ENCODE results near the gene OR52E5.

The OR52E5 gene

GRCh38 chr11:5880329-5880728 lies 12.7 kb upstream of the OR52E5 start, which contains the start of gene OR52E4:
Gene OR52E4 (plus strand): TSS chr11:5880629. CDS start chr11:5884293, 3,664 bp downstream.
- TF ChIP-seq EZH2 (IDR thresholded peaks at IDR 0.05; ENCODE audit: borderline replicate concordance, low read depth, low read length, severe bottlenecking) (no peak), CTCF (IDR thresholded peaks at IDR 0.05; ENCODE audit: borderline replicate concordance, extremely low read depth, low read length, poor library complexity, severe bottlenecking) (no peak)
- no peak for DNase-seq

GRCh38 chr11:5881756-5882155 lies 11.3 kb upstream of the OR52E5 start:
- H3K9me3 ChIP-seq (ENCODE audit: insufficient read depth, low read length, severe bottlenecking): no peaks in the 10 kb centered on the region
- no peaks in the 10 kb centered on the region for H3K36me3 ChIP-seq (ENCODE audit: insufficient read depth, low read length)
- no peaks in the 10 kb centered on the region for H3K4me1 ChIP-seq (ENCODE audit: insufficient read depth, low read length)
- no peak for ATAC-seq (ENCODE audit: insufficient read depth, low read depth)
- H3K4me3 ChIP-seq (ENCODE audit: low read depth in 1 of 2, low read length in 2 of 2): no peak overlapping the region
- no peak for TF ChIP-seq CTCF (IDR thresholded peaks at IDR 0.05; ENCODE audit: borderline replicate concordance, extremely low read depth, low read length, poor library complexity, severe bottlenecking)
- TF ChIP-seq EZH2 (IDR thresholded peaks at IDR 0.05; ENCODE audit: borderline replicate concordance, low read depth, low read length, severe bottlenecking): no peak
- H3K9ac ChIP-seq (ENCODE audit: low read depth, low read length): no peak overlapping the region
- no peak overlapping the region for H2AFZ ChIP-seq (ENCODE audit: low read depth, low read length)
- H4K20me1 ChIP-seq (ENCODE audit: insufficient read depth, low read length): no peaks in the 10 kb centered on the region
- no peak overlapping the region for H3K4me2 ChIP-seq (ENCODE audit: insufficient read depth, low read length)
- H3K27me3 ChIP-seq (ENCODE audit: insufficient read depth, low read length, poor library complexity): peaks cover 6% of the 10 kb centered on the region
- no peak for DNase-seq
- H3K27ac ChIP-seq (ENCODE audit: low read length): no peak overlapping the region
- H3K79me2 ChIP-seq (ENCODE audit: insufficient read depth, low read length): no peaks in the 10 kb centered on the region

More at GRCh38 chr11:5880329-5880728, 12.7 kb upstream of the OR52E5 start, which contains the start of gene OR52E4:
- Histone ChIP-seq H3K4me3 (ENCODE audit: low read depth in 1 of 2, low read length in 2 of 2) (no peak within 1 kb of the TSS), H3K9ac (ENCODE audit: low read depth, low read length) (no peak within 1 kb of the TSS), H3K4me2 (ENCODE audit: insufficient read depth, low read length) (no peak within 1 kb of the TSS), H3K27me3 (ENCODE audit: insufficient read depth, low read length, poor library complexity) (peaks cover 3% of the 10 kb centered on the region), H3K36me3 (ENCODE audit: insufficient read depth, low read length) (no peaks in the 10 kb centered on the region), H3K79me2 (ENCODE audit: insufficient read depth, low read length) (no peaks in the 10 kb centered on the region), H3K9me3 (ENCODE audit: insufficient read depth, low read length, severe bottlenecking) (no peaks in the 10 kb centered on the region), H2AFZ (ENCODE audit: low read depth, low read length) (no peak within 1 kb of the TSS), H4K20me1 (ENCODE audit: insufficient read depth, low read length) (no peaks in the 10 kb centered on the region), H3K4me1 (ENCODE audit: insufficient read depth, low read length) (no peaks in the 10 kb centered on the region), H3K27ac (ENCODE audit: low read length) (no peak within 1 kb of the TSS)
- no peak for ATAC-seq (ENCODE audit: insufficient read depth, low read depth)

- H3K4me3 ChIP-seq (ENCODE audit: low read depth in 1 of 2, low read length in 2 of 2): no peak overlapping the region
- H3K9me3 ChIP-seq (ENCODE audit: insufficient read depth, low read length, severe bottlenecking): no peaks in the 10 kb centered on the region
- DNase-seq: no peak
Observed at GRCh38 chr11:5887172-5887571, 5.8 kb upstream of the OR52E5 start.

More at GRCh38 chr11:5887172-5887571, 5.8 kb upstream of the OR52E5 start:
- TF ChIP-seq EZH2 (IDR thresholded peaks at IDR 0.05; ENCODE audit: borderline replicate concordance, low read depth, low read length, severe bottlenecking): no peak
- no peak for TF ChIP-seq CTCF (IDR thresholded peaks at IDR 0.05; ENCODE audit: borderline replicate concordance, extremely low read depth, low read length, poor library complexity, severe bottlenecking)
- Histone ChIP-seq H3K4me2 (ENCODE audit: insufficient read depth, low read length) (no peak overlapping the region), H3K79me2 (ENCODE audit: insufficient read depth, low read length) (no peaks in the 10 kb centered on the region), H4K20me1 (ENCODE audit: insufficient read depth, low read length) (no peaks in the 10 kb centered on the region), H2AFZ (ENCODE audit: low read depth, low read length) (no peak overlapping the region), H3K27me3 (ENCODE audit: insufficient read depth, low read length, poor library complexity) (peaks cover 9% of the 10 kb centered on the region), H3K9ac (ENCODE audit: low read depth, low read length) (no peak overlapping the region), H3K36me3 (ENCODE audit: insufficient read depth, low read length) (no peaks in the 10 kb centered on the region), H3K4me1 (ENCODE audit: insufficient read depth, low read length) (no peaks in the 10 kb centered on the region), H3K27ac (ENCODE audit: low read length) (no peak overlapping the region)
- no peak for ATAC-seq (ENCODE audit: insufficient read depth, low read depth)

Data from DND-41 (cell line).